TTC549 (cell line): ENCODE results near the gene CHIA.

Source experiments
- FAIRE-seq: peaks from 2 replicates; lab custom pipeline; 2012; peaks lifted over from hg19 to GRCh38; lab: Jason Lieb, UNC

Gene CHIA

GRCh38 chr1:111369177-111369576, 78.5 kb downstream of the CHIA start:
- no peak for FAIRE-seq

- FAIRE-seq, result no peak
Measured at GRCh38 chr1:111369645-111370044, 79.0 kb downstream of the CHIA start.
